Thyroid gland (tissue), 4 donors: Measurements from ENCODE around the gene MT4.

Source experiments
- CTCF ChIP-seq, 6 experiments: fragments of 200-600 bp in 3 of 6; fragments of 450-650 bp in 3 of 6; sonication (generic) in 3 of 6; IDR thresholded peaks; one replicate each; pipeline ENCODE4 v1.5.1; 2016 to 2019; ENCODE audit warnings: antibody characterized with exemption in 6 of 6, mild to moderate bottlenecking in 2 of 6, inconsistent platforms in 1 of 6, moderate library complexity in 1 of 6
- POLR2A ChIP-seq, 2 donors: fragments of 450-650 bp; IDR thresholded peaks; one replicate each; pipeline ENCODE4 v1.6.1; 2017; ENCODE audit warnings: antibody characterized with exemption in 2 of 2, mild to moderate bottlenecking in 2 of 2, moderate library complexity in 1 of 2

GRCh38 chr16:56547120-56547948 lies 17.5 kb upstream of the MT4 start:
- no peak for TF ChIP-seq CTCF (IDR thresholded peaks at IDR 0.05)
- TF ChIP-seq POLR2A (IDR thresholded peaks at IDR 0.05) = no peak
